OCI-LY7 (cell line): ENCODE results near the gene MBLAC1. TPM values are rescaled to one million over a fixed set of nuclear protein-coding genes. Genes with fewer than 3 reads are reported as not detected.
A peak's percentile ranks its signal among the peaks of the same experiment; 100 is the strongest.

Source experiments
- BruUV-seq: library from RNA; stranded (reverse); fragments of 400-500 nt; replicated peaks from 2 replicates; lab custom pipeline; 2021; lab: Mats Ljungman, UMichigan
- CTCF ChIA-PET: fragments of 300-600 bp; sonication (Branson Sonifier 250); formaldehyde crosslinking; loops from one replicate; lab custom pipeline; 2022; ENCODE audit warnings: antibody characterized with exemption; ENCODE audit not compliant: unreplicated experiment; lab: Charles Lee
- POLR2A ChIA-PET: fragments of 300-600 bp; sonication (Branson Sonifier 250); formaldehyde crosslinking; loops from one replicate; lab custom pipeline; 2022; ENCODE audit warnings: antibody characterized with exemption; lab: Charles Lee
- DNase-seq: peaks from one replicate; pipeline ENCODE4 v3.0.0-alpha.2; 2015; ENCODE audit warnings: low spot score
- H2AFZ ChIP-seq: fragments of 200-600 bp; sonication (generic), shearing (Covaris generic); 2 replicates; pipeline ENCODE4 v1.6.1; 2014; ENCODE audit warnings: mild to moderate bottlenecking, antibody characterized with exemption, low read length, moderate library complexity
- H3K27ac ChIP-seq: fragments of 200-600 bp; sonication (generic); 2 replicates; pipeline ENCODE4 v1.5.1; 2014; ENCODE audit warnings: mixed run types, low read depth, mild to moderate bottlenecking, moderate library complexity, low read length, inconsistent platforms; ENCODE audit not compliant: poor library complexity, severe bottlenecking
- H3K36me3 ChIP-seq: fragments of 200-600 bp; sonication (generic); 2 replicates; pipeline ENCODE4 v1.6.1; 2014; ENCODE audit warnings: mild to moderate bottlenecking, antibody characterized with exemption, low read length, moderate library complexity, mixed read lengths; ENCODE audit not compliant: insufficient read depth
- H3K4me1 ChIP-seq: fragments of 200-600 bp; sonication (generic); 2 replicates; pipeline ENCODE4 v1.5.1; 2014; ENCODE audit warnings: mild to moderate bottlenecking, low read length; ENCODE audit not compliant: insufficient read depth, poor library complexity, severe bottlenecking
- H3K4me2 ChIP-seq: fragments of 200-600 bp; sonication (generic); 2 replicates; pipeline ENCODE4 v1.6.1; 2014; ENCODE audit warnings: mild to moderate bottlenecking, low read length
- H3K4me3 ChIP-seq: fragments of 200-600 bp; sonication (generic); 2 replicates; pipeline ENCODE4 v1.5.1; 2014; ENCODE audit warnings: mild to moderate bottlenecking, low read depth, low read length; ENCODE audit not compliant: poor library complexity, severe bottlenecking
- H3K79me2 ChIP-seq: fragments of 200-600 bp; sonication (generic); 2 replicates; pipeline ENCODE4 v1.6.1; 2016; ENCODE audit warnings: low read depth, mild to moderate bottlenecking, low read length, moderate library complexity, mixed read lengths; ENCODE audit not compliant: insufficient read depth
- H3K9me2 ChIP-seq: fragments of 200-600 bp; sonication (generic); 2 replicates; pipeline ENCODE4 v1.6.1; 2016; ENCODE audit warnings: mild to moderate bottlenecking, low read length, mixed read lengths; ENCODE audit not compliant: insufficient read depth
- H3K9me3 ChIP-seq: fragments of 200-600 bp; sonication (generic); 2 replicates; pipeline ENCODE4 v1.6.1; 2014; ENCODE audit warnings: mild to moderate bottlenecking, mixed run types, low read length, mixed read lengths
- H4K20me1 ChIP-seq: fragments of 200-600 bp; sonication (generic); 2 replicates; pipeline ENCODE4 v1.6.1; 2014; ENCODE audit warnings: mild to moderate bottlenecking, antibody characterized with exemption, low read length, moderate library complexity, mixed read lengths; ENCODE audit not compliant: insufficient read depth
- EZH2phosphoT487 ChIP-seq: fragments of 200-600 bp; sonication (generic); IDR thresholded peaks from 2 replicates; pipeline ENCODE4 v1.6.1; 2018; ENCODE audit warnings: low read depth, borderline replicate concordance, mild to moderate bottlenecking, mixed run types, antibody characterized with exemption, low read length, moderate library complexity, mixed read lengths
- intact Hi-C: fragments of 100-400 bp; cut with micrococcal nuclease; formaldehyde crosslinking; loops from one replicate; pipeline ENCODE4 v1.10.0; 2022; ENCODE audit not compliant: unreplicated experiment
- total RNA-seq, 2 experiments: library from RNA; depleted of rRNA in 1 of 2; stranded (reverse); fragments of >200 nt in 1 of 2; shearing (Covaris generic) in 1 of 2; gene quantifications; 2 replicates each; pipeline ENCODE4 v1.2.3, GENCODE V29; 2014 to 2022
- TF ChIP-seq, protein P1 (sequence below): fragments of 200-600 bp; sonication (generic); conservative IDR thresholded peaks from 2 replicates; pipeline ENCODE4 v1.5.1; 2014; ENCODE audit warnings: mild to moderate bottlenecking, antibody characterized with exemption, low read length, moderate library complexity, mixed read lengths

The MBLAC1 gene
- total RNA-seq, 2 experiments from 2014 or later, result 4.5 to 4.8 TPM

DNA sequence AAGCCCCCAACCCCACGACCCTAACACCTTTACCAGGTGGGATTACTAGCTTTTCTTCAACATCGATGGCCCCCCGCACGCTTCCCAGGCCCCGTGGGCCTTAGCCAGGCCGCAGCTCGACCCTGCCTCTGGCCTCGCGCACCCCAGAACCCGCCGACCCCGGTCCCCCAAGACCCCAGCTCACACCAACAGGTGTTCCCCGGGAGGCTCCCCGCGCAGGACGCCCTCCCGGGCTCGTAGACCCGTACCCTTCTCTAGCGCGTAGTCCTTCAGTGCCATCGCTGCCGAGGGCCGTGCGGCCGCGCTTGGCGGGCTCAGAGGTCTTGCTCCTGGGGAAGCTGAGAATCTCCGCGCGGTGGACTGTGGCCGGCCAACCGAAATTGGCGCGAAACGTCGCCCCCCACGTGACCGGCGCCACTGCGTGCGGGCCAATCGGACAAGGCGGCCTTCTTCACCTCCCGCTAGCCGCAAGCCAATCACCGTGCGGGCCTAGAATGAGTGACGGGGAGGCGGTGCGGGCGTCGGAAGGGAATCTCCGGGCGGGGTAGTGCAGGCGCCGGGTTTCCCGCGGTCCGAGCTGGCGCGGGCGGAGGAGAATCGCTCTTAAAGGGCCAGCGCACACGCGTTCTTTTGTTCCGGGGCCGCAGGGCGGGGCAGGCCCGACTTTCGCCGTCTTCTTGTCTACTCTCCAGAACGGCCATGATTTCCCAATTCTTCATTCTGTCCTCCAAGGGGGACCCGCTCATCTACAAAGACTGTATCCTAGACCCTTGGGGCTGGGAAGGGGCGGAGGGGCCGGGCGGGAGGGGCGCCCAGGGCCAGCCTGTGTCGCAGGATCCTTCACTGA is 25.5 kb upstream of the MBLAC1 start, which contains the start of the genes AP4M1 and MCM7:
AP4M1 (plus strand) TSS at position 628 of the 847 bp plus-strand sequence; CDS start at position 700, 72 bp downstream.
MCM7 (minus strand) TSS at position 382 of the 847 bp plus-strand sequence; CDS start at position 279, 103 bp downstream.
- POLR2A ChIA-PET, result interaction anchor here (0.6 to 2.8 kb wide), 13 partner anchors 11 to 344 kb away, joined by 3 to 22 read pairs (median 6); partner anchors contain the start of genes COPS6 and MBLAC1
- H3K79me2 ChIP-seq, result peaks cover 51% of the 10 kb centered on the region
- H3K9me2 ChIP-seq, result no peaks in the 10 kb centered on the region
- peak; percentile 99 for DNase-seq
- H3K4me3 ChIP-seq, result peak within 1 kb of the TSS; percentile 90
- peaks cover 33% of the 10 kb centered on the region for H4K20me1 ChIP-seq
- peak within 1 kb of the TSS; percentile 96 for H3K4me2 ChIP-seq
- BruUV-seq, result no TSS peak
- peaks cover 56% of the 10 kb centered on the region for H3K36me3 ChIP-seq
- intact Hi-C loops, result loop anchor here (1.0 to 2.0 kb wide), 2 partner anchors 18 to 26 kb away; partner anchors contain the start of genes CNPY4, MBLAC1 and TAF6
- TF ChIP-seq, protein P1, sequence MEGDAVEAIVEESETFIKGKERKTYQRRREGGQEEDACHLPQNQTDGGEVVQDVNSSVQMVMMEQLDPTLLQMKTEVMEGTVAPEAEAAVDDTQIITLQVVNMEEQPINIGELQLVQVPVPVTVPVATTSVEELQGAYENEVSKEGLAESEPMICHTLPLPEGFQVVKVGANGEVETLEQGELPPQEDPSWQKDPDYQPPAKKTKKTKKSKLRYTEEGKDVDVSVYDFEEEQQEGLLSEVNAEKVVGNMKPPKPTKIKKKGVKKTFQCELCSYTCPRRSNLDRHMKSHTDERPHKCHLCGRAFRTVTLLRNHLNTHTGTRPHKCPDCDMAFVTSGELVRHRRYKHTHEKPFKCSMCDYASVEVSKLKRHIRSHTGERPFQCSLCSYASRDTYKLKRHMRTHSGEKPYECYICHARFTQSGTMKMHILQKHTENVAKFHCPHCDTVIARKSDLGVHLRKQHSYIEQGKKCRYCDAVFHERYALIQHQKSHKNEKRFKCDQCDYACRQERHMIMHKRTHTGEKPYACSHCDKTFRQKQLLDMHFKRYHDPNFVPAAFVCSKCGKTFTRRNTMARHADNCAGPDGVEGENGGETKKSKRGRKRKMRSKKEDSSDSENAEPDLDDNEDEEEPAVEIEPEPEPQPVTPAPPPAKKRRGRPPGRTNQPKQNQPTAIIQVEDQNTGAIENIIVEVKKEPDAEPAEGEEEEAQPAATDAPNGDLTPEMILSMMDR, result no peak
- TF ChIP-seq EZH2phosphoT487, result no peak
- peak within 1 kb of the TSS; percentile 44; the same call in 1 of the 2 replicates for H2AFZ ChIP-seq
- H3K4me1 ChIP-seq, result peaks cover 25% of the 10 kb centered on the region
- CTCF ChIA-PET, result interaction anchor here (0.6 to 1.7 kb wide), 5 partner anchors 19 to 244 kb away, joined by 3 to 5 read pairs (median 4); no protein-coding TSS in a partner anchor
- no peaks in the 10 kb centered on the region for H3K9me3 ChIP-seq
- H3K27ac ChIP-seq, result peak within 1 kb of the TSS; percentile 92

DNA sequence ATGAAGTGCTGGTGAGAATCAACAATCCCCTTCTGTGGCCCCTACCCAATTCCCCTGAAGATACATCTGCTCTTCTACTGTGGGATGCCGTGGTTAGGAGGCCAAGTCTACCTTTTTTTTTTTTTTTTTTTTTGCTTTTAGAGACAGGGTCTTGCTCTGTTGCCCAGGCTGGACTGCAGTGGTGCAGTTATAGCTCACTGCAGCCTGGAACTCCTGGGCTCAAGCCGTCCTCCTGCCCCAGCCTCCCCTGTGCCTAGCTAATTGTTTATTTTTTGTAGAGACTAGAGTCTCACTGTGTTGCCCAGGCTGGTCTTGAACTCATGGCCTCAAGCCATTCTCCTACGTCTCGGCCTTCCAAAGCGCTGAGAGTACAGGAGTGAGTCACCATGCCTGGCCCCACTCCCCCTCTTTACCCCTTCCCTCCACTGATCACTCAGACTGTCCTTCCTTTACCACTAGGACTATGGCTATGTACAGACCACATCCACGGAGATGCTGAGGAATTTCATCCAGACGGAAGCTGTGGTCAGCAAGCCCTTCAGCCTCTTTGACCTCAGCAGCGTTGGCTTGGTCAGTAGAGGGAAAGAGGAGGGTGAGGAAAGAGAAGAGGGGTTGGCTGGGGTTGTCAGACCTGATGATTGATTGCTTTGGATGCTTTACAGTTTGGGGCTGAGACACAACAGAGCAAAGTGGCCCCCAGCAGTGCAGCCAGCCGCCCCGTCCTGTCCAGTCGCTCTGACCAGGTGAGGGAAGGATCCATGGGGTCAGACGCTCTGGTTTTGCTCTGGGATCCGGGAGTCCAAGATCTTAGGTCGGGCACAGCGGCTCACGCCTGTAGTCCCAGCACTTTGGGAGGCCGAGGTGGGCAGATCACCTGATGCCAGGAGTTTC is 23.6 kb upstream of the MBLAC1 start:
- no peak for DNase-seq
- Histone ChIP-seq H3K4me2 (peak overlapping the region; percentile 96), H4K20me1 (peaks cover 22% of the 10 kb centered on the region), H3K36me3 (peaks cover 53% of the 10 kb centered on the region), H3K9me2 (no peaks in the 10 kb centered on the region), H3K9me3 (no peaks in the 10 kb centered on the region), H2AFZ (no peak overlapping the region), H3K4me3 (peak overlapping the region; percentile 90), H3K27ac (peak overlapping the region; percentile 92), H3K4me1 (peaks cover 25% of the 10 kb centered on the region), H3K79me2 (peaks cover 39% of the 10 kb centered on the region)
- intact Hi-C loops, result no loop called here
- ChIA-PET CTCF (interaction anchor here (1.6 to 1.7 kb wide), 2 partner anchors 21 to 22 kb away, joined by 5 read pairs; no protein-coding TSS in a partner anchor), POLR2A (interaction anchor here (0.5 to 2.8 kb wide), 9 partner anchors 8 to 747 kb away, joined by 3 to 13 read pairs (median 4); no protein-coding TSS in a partner anchor)
- BruUV-seq, result no TSS peak
- TF ChIP-seq EZH2phosphoT487, result no peak
- TF ChIP-seq, protein P1, result no peak
